A204.1 (cell line): ENCODE measurements around the gene ZFP42.
"Not testable (repeated sequence)": the region's sequence is repeated elsewhere in the genome, so short reads cannot be mapped to it uniquely, and the experiment has no call there.

Experiments
- FAIRE-seq: peaks from 2 replicates; lab custom pipeline; 2012; peaks lifted over from hg19 to GRCh38; lab: Jason Lieb, UNC

ZFP42 gene

DNA sequence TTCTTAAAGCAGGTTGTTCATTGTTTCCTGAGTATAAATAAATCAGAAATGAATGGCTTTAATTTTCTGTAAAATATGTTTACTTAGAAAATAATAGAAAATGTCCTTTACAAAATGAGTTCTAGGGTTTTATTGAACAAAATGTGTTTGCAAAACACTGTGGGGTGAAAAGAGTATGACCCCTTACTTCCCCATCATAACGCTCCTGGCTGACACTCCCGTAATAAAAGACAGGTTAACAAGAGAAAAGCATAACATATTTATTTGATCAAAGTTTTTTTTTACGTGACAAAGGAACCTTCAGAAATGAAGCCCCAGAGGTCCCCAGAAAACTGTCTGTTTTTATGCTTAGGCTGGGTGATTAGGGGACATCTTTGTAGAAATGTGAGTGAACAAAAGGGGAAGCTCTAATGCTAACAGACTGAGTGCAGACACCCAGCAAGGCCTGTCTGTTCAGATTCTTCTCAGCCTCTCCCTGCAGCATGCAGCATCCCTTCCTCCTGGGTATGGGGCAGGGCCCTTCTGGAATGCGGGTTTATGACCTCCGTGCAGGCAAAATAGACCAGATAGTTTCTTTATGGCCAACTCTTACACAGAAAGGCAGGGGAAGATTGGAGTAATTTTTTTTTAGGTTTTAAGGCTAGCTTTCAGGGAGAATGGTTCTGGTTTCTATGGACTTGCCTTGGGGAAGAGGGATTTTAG, 26.1 kb downstream of the ZFP42 start:
- no peak for FAIRE-seq

DNA sequence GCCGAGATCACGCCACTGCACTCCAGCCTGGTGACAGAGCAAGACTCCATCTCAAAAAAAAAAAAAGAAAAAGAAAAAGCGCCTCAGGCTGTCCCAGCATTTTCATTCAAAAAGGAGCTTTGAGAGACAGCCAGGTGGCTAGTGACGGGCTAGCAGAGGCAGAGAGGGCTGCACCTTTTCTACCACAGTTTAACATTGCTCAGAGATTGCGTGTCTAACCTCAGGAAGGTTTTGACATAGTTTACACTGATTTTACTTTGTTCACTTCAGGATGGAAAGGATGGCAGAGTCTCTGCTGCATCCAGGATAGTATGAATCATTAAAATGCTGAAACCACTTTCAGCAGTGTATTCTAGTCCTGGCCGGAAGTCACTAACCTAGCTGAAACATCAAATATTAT, 28.1 kb downstream of the ZFP42 start:
- no peak for FAIRE-seq

DNA sequence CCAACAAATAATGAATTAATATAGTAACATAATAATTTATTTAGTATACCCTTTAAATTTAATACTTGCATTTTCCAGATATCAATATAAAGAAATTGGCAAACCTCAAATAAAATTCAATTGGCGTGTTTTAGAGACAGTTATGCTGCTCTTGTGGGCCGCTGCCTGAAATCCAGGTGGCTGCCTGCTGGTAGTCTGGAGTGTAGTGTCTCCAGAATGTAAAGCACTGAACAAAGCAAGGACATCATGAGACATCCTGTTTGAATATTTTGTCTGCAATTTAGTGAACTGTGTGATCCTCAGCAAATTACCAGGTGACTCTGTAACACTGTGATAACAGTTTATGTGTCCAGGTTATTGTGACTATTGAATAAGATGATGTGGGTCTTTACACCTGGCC, 29.9 kb downstream of the ZFP42 start:
- no peak for FAIRE-seq

DNA sequence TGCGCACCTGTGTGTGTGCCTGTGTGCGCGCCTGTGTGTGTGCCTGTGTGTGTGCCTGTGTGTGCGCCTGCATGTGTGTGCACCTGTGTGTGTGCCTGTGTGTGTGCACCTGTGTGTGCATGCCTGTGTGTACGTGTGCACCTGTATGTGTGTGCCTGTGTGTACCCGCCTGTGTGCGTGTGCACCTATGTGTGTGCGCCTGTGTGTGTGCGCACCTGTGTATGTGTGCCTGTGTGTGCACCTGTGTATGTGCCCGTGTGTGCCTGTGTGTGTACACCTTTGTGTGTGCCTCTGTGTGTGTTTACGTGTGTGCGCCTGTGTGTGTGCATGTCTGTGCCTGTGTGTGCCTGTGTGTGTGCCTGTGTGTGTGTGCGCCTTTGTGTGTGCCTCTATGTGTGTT, 33.5 kb downstream of the ZFP42 start:
- FAIRE-seq = no peak

DNA sequence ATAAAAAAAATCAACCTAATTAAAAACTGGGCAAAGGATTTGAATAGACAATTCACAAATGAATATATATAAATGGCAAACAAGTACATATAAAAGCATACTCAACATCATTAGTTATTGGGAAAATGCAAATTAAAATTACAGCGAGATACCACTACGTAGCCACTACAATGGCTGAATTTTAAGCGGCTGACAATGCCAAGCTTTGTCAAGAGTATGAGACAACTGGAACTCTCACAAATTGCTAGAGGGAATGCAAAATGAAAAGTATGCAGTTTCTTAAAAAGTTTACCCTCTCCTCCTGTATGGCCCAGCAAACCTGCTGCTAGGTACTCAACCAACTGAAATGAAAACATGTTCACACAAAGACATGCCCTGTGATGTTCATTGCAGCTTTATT, 34.8 kb downstream of the ZFP42 start:
- no peak for FAIRE-seq

DNA sequence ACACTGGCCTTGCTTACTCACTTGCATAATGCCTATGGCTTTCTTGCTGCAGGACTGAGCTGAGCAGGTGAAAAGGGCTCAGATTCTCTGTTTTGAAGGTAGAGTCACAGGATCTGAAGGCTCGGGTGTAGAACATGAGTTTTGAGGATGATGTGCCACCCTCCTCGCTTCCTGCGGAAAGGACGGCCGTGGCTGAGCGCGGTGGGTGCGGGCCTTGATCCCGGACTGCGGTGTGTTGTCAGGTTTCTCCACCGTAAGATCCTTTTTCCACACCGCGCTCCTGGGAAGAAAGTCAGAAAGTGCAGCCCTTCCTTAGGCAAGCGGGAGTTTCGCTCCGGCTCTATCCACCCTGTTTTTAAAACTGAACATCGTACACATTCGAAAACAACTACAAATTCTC, 36.2 kb downstream of the ZFP42 start:
- FAIRE-seq = no peak

DNA sequence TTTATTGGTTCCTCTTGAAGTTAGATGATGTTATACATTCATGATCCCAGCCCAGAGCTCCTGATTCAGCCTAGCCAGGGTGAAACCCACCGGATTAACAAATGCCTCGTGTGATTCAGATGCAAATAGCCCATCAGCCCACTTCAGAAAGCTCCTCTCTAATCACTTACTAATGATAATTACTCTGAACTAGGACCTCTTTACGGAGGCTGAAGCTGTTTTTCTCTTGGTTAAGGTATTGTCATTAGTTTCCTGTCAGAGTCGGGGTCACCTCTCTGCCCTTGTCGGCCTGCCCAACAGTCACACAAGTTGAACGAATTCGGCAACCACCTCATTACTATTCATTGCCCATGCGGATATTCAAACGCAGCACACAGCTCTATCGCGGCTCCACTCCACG, 36.6 kb downstream of the ZFP42 start:
- no peak for FAIRE-seq

DNA sequence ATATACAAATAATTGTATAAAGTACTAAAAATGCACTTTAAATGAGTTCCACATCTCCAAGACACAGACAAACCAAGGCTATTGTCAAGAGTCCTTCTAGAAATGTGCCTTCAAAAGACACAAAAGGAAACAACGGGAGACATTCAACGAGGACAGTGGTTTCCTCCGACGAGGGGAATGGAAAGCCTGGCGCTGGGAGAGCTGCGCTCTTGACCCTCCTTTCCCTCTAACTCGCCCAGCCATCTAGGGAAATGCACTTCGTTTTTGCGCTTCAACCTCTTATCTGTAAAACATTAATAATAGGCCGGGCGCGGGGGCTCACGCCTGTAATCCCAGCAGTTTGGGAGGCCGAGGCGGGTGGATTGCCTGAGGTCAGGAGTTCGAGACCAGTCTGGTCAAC, 37.0 kb downstream of the ZFP42 start:
- no peak for FAIRE-seq

DNA sequence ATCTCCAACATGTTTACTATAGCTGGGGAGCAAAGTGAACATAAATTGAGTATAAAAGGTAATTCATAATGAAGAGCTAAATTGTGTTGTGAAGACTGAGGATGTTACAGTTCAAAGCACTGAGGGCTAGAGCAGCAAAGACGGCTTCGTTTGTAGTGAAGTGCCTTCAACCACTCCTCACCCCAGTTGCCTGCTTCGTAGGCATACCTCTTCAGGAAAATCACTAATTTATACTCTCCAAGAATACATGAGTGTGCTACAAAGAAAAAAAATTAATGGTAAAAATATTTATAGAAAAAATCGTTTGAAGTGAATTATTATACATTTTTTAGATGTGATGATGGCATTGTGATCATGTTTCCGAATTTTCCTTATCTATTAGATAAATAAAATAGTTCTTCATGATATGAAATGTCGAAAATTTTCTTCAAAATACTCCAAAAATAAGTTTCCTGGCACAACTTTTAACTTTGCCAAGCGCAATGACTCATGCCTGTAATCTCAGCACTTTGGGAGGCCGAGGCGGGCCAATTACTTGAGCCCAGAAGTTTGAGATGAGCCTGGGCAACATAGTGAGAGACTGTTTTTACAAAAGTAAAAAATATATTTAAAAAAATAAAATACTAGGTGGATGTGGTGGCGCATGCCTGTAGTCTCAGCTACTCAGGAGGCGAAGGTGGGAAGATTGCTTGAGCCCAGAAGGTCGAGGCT, 41.6 kb downstream of the ZFP42 start:
- FAIRE-seq = no peak

DNA sequence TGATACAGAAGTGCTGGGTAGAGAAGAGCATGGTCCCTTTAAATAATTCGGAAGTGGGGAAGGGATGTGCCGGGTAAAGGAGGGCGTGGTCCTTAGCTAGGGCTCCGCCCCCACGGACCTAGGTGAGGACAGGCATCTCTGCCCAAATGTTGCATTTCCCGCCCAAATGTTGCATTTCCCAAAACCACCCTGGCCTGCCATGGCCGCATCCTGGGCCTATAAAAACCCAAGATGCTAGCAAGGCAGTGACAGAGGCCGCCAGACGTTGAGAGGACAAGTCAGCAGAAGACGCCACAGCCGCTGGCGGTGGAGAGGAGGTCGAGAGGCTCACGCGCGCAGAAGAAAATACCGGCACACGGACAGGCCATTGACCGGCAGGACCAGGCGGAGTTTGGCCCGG, 46.1 kb downstream of the ZFP42 start:
- no peak for FAIRE-seq

DNA sequence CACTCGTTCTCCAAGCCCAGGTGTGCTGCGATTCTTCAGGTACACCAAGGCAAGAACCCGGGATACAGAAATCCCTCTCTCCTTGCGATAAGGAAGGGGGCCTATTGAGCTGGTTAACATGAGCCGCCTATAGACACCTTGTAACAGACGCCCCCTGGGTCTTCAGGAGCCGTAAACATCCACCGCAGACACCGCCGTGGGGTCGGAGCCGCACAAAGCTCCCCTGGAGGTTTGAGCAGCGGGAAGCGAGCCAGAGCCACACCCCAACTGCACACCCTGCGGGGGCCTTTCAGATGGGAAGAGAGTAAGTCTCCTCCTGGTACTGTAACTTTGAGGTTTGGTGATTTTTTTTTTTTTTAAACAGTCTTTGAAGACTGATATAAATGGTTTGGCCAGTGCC, 46.6 kb downstream of the ZFP42 start:
- FAIRE-seq = no peak

DNA sequence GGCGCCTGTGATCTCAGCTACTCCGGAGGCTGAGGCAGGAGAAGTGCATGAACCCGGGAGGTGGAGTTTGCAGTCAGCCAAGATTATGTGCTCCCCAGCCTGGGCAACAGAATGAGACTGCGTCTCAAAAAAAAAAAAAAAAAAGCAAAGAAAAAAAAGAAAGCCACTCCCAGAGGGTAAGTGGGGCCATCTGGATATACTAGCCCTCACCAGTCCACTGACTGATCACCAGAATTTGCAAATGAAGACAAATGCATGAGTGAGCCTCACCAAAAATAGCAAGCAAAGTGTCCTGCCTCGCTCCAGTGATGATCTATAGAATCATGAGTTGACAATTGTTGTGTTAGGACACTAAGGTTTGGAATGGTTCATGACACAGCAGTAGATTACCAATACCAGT, 47.6 kb downstream of the ZFP42 start:
- FAIRE-seq = no peak

DNA sequence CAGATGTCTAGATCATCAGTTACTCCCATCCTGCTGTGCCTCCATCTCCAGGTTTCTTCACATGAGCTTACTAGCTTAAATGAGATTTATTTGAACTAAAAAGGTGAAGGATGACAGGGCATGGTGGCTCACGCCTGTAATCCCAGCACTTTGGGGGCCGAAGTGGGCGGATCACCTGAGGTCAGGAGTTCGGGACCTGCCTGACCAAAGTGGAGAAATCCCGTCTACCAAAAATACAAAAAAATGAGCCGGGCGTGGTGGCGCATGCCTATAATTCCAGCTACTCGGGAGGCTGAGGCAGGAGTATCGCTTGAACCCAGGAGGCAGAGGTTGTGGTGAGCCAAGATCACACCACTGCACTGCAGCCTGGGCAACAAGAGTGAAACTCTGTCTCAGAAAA, 49.9 kb downstream of the ZFP42 start:
- FAIRE-seq = not testable (repeated sequence)

DNA sequence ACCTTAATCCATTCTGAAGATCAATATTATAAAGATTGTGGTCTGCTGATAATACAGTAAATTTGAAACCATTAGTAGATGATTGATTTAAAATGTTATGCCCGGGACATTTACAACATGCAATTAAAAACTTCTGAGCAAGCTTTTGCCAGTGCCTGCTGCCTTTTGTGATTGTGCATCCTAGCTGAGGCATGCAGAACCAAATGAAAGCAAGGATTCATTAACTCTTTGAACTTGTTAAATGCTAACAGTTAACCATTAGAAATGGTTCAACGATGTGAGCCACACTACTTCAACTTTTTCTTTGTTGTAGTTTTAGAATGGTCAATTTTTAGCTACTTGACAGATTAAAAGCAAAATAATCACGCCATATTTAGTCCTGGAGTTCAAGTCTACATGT, 51.1 kb downstream of the ZFP42 start:
- no peak for FAIRE-seq

DNA sequence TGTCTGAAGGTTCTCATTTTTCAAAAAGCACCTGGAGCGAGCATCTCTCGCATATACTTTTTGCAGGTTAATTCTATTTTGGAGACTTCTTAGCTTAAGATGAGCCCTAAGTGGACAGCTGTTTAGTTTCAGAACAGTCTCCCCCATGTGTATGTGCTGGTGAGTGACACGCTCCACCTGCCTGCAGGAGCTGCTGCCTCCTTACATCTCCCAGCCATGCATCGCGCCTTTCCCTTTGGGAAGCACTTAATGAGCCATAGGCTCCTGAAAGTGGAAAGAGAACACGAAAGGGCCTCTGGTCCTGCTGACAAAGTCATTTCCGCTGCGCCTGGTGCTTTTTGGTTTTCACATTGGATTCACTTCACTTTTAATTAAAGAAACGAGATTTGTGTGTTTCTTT, 57.7 kb downstream of the ZFP42 start:
- no peak for FAIRE-seq
